ENCODE results near the gene TOLLIP.

DNA sequence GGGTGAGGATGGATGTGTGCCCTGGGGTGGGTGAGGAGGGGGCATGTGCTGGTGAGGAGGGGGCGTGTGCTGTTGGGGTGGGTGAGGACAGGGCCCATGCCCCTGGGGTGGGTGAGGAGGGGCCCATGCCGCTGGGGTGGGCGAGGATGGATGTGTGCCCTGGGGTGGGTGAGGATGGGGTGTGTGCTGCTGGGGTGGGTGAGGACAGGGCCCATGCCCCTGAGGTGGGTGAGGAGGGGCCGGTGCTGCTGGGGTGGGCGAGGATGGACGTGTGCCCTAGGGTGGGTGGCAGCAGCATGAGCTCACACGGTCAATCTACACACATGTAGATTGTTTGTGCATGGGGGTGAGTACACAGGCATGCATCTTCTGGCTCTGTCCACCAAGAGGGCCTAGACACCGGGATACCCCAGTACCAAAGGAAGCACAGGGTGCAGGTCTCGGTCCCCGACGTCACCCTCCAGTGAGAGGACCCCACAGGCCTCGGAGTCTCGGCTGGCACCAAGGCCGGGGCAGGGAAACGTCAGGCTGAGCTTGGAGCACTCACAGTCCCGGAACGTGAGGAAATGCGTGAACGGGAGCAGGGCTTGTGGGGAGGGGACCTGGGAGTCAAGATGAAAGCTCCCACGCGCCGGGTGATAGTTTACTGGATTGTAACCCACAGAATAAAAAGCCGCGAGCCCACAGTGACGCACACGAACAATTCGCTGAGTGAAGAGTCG lies 37.4 kb upstream of the TOLLIP start:
- no peak for TF ChIP-seq POLR2A (IDR thresholded peaks at IDR 0.05)
- TF ChIP-seq, protein P1, sequence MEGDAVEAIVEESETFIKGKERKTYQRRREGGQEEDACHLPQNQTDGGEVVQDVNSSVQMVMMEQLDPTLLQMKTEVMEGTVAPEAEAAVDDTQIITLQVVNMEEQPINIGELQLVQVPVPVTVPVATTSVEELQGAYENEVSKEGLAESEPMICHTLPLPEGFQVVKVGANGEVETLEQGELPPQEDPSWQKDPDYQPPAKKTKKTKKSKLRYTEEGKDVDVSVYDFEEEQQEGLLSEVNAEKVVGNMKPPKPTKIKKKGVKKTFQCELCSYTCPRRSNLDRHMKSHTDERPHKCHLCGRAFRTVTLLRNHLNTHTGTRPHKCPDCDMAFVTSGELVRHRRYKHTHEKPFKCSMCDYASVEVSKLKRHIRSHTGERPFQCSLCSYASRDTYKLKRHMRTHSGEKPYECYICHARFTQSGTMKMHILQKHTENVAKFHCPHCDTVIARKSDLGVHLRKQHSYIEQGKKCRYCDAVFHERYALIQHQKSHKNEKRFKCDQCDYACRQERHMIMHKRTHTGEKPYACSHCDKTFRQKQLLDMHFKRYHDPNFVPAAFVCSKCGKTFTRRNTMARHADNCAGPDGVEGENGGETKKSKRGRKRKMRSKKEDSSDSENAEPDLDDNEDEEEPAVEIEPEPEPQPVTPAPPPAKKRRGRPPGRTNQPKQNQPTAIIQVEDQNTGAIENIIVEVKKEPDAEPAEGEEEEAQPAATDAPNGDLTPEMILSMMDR (IDR thresholded peaks at IDR 0.05) = no peak
